DND-41 (cell line): Measurements from ENCODE around the gene SSR4.

ENCODE experiments used
- ATAC-seq: fragments of 200-7000 bp; cut with Tn5 transposase; 3 replicates; pipeline ENCODE4 v1.9.1; 2021; ENCODE audit warnings: low read depth; ENCODE audit not compliant: insufficient read depth
- DNase-seq: peaks from one replicate; pipeline ENCODE4 v3.0.0-alpha.2; 2020
- H2AFZ ChIP-seq: 2 replicates; pipeline ENCODE4 v1.6.0; 2012; ENCODE audit warnings: low read depth, low read length
- H3K27ac ChIP-seq: 2 replicates; pipeline ENCODE4 v1.5.1; 2012; ENCODE audit warnings: low read length, inconsistent platforms
- H3K27me3 ChIP-seq: fragments of 200-600 bp; sonication (generic); 2 replicates; pipeline ENCODE4 v1.6.0; 2012; ENCODE audit warnings: low read length, mild to moderate bottlenecking, inconsistent platforms; ENCODE audit not compliant: insufficient read depth, poor library complexity
- H3K36me3 ChIP-seq: 2 replicates; pipeline ENCODE4 v1.5.1; 2012; ENCODE audit warnings: low read length, inconsistent platforms; ENCODE audit not compliant: insufficient read depth
- H3K4me1 ChIP-seq: 2 replicates; pipeline ENCODE4 v1.5.1; 2012; ENCODE audit warnings: mild to moderate bottlenecking, low read length; ENCODE audit not compliant: insufficient read depth
- H3K4me2 ChIP-seq: 2 replicates; pipeline ENCODE4 v1.6.0; 2012; ENCODE audit warnings: mild to moderate bottlenecking, moderate library complexity, low read length, inconsistent platforms; ENCODE audit not compliant: insufficient read depth
- H3K4me3 ChIP-seq, 2 experiments: fragments of 200-600 bp in 1 of 2; shearing (Covaris generic) in 1 of 2; 2 replicates each; pipeline ENCODE4 v1.5.1; 2012 to 2016; ENCODE audit warnings: inconsistent platforms in 2 of 2, low read length in 2 of 2, mild to moderate bottlenecking in 2 of 2, low read depth in 1 of 2, moderate library complexity in 1 of 2
- H3K79me2 ChIP-seq: 2 replicates; pipeline ENCODE4 v1.6.0; 2012; ENCODE audit warnings: low read length, inconsistent platforms; ENCODE audit not compliant: insufficient read depth
- H3K9ac ChIP-seq: 2 replicates; pipeline ENCODE4 v1.6.0; 2012; ENCODE audit warnings: low read depth, mild to moderate bottlenecking, inconsistent platforms, low read length, moderate library complexity
- H3K9me3 ChIP-seq: 2 replicates; pipeline ENCODE4 v1.5.1; 2012; ENCODE audit warnings: low read length, moderate library complexity, mild to moderate bottlenecking, inconsistent platforms; ENCODE audit not compliant: insufficient read depth, severe bottlenecking
- H4K20me1 ChIP-seq: 2 replicates; pipeline ENCODE4 v1.6.0; 2012; ENCODE audit warnings: low read length; ENCODE audit not compliant: insufficient read depth
- CTCF ChIP-seq: IDR thresholded peaks from 2 replicates; pipeline ENCODE4 v1.5.1; 2012; ENCODE audit warnings: borderline replicate concordance, low read length, moderate library complexity, mild to moderate bottlenecking; ENCODE audit not compliant: poor library complexity, severe bottlenecking; ENCODE audit errors: extremely low read depth
- EZH2 ChIP-seq: IDR thresholded peaks from 3 replicates; pipeline ENCODE4 v1.6.1; 2012; ENCODE audit warnings: borderline replicate concordance, low read depth, mild to moderate bottlenecking, moderate library complexity, low read length, inconsistent platforms; ENCODE audit not compliant: severe bottlenecking

Gene SSR4

DNA sequence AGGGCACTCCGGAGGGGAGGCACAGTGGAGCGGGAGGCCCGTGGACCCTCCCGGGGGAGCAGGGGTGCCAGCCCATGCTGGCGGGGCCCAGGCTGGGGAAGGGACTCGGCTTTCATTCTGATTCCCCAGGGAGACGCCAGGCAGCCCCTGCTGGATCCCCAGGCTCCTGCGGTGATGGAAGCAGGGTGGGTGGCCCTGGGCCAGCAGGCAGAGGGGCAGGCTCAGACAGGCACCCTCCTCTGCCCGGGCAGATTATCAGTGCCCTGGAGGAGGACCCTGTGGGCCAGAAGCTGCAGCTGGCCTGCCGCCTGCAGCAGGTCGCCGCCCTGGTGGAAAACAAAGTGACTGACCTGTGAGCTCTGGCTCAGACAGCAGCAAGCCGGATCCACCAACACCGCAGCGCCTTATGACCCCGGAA lies 15.8 kb upstream of the SSR4 start:
- H3K36me3 ChIP-seq, result no peaks in the 10 kb centered on the region
- H3K27me3 ChIP-seq, result no peaks in the 10 kb centered on the region
- H3K79me2 ChIP-seq, result no peaks in the 10 kb centered on the region
- no peaks in the 10 kb centered on the region for H4K20me1 ChIP-seq
- peak; percentile 31 for TF ChIP-seq CTCF
- TF ChIP-seq EZH2, result no peak
- H3K4me3 ChIP-seq, result no peak overlapping the region
- no peaks in the 10 kb centered on the region for H3K4me1 ChIP-seq
- no peak; the same call in 2 of the 3 replicates for ATAC-seq
- no peaks in the 10 kb centered on the region for H3K9me3 ChIP-seq
- no peak overlapping the region for H3K9ac ChIP-seq
- no peak overlapping the region for H2AFZ ChIP-seq
- DNase-seq, result no peak
- H3K4me2 ChIP-seq, result no peak overlapping the region
- H3K27ac ChIP-seq, result no peak overlapping the region

- no peak overlapping the region for H3K9ac ChIP-seq
- H3K4me1 ChIP-seq, result no peaks in the 10 kb centered on the region
- H2AFZ ChIP-seq, result no peak overlapping the region
- H3K4me3 ChIP-seq, result no peak overlapping the region
- DNase-seq (no peak), ATAC-seq (0 out of 3 replicates have a peak, but pooled peaks have one; percentile 10)
- no peaks in the 10 kb centered on the region for H3K27me3 ChIP-seq
- no peaks in the 10 kb centered on the region for H3K9me3 ChIP-seq
- H3K79me2 ChIP-seq, result no peaks in the 10 kb centered on the region
- TF ChIP-seq CTCF, result no peak
- TF ChIP-seq EZH2, result no peak
- no peaks in the 10 kb centered on the region for H4K20me1 ChIP-seq
- no peaks in the 10 kb centered on the region for H3K36me3 ChIP-seq
- H3K27ac ChIP-seq, result no peak overlapping the region
- H3K4me2 ChIP-seq, result no peak overlapping the region
Measured at GRCh38 chrX:153779891-153780677, 14.4 kb upstream of the SSR4 start.

DNA sequence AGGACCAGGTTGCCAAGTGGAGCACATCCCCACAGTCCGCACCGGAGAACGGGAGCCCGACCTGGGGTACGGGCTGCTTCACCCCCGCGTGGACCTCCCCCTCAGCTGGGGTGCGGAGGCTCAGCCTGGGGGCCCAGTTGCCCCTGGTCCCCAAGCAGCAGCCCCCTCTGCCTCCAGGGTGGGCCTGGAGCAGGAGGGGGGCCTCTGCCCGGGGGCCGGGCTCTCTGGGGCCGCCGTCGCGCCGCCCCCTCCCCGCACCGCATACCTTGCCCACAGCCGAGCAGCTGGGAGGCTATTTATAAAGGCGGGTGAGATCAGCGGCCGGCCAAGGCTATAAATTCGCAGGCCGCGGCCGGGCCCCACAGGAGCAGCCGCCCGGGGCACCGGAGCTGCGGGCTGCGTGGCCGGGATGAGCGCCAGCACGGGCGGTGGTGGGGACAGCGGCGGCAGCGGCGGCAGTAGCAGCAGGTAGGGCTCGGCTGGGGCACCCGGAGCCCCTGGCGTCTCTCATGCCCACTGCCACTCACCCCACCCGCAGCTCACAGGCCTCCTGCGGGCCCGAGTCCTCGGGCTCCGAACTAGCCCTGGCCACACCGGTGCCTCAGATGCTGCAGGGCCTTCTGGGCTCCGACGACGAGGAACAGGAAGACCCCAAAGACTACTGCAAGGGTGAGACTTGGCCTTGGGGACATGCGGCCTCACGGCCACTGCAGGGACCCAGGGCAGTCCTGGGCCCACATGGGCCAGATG lies 13.6 kb upstream of the SSR4 start, which contains the start of gene SRPK3:
Gene SRPK3 (plus strand): TSS at position 364 of the 750 bp plus-strand sequence. CDS start 46 bp downstream, at position 410.
- H3K9me3 ChIP-seq, result no peaks in the 10 kb centered on the region
- ATAC-seq, result no peak
- H3K9ac ChIP-seq, result no peak within 1 kb of the TSS
- H3K4me2 ChIP-seq, result no peak within 1 kb of the TSS
- no peaks in the 10 kb centered on the region for H4K20me1 ChIP-seq
- peaks cover 7% of the 10 kb centered on the region for H3K36me3 ChIP-seq
- no peaks in the 10 kb centered on the region for H3K79me2 ChIP-seq
- TF ChIP-seq CTCF (no peak), EZH2 (no peak)
- no peak within 1 kb of the TSS for H3K27ac ChIP-seq
- DNase-seq, result no peak
- H3K27me3 ChIP-seq, result no peaks in the 10 kb centered on the region
- H3K4me1 ChIP-seq, result no peaks in the 10 kb centered on the region
- H2AFZ ChIP-seq, result no peak within 1 kb of the TSS
- H3K4me3 ChIP-seq, result no peak within 1 kb of the TSS
